Measurements from ENCODE around the gene OR2J2. TPM values are rescaled to one million over a fixed set of nuclear protein-coding genes. Genes with fewer than 3 reads are reported as not detected.
"Not testable (repeated sequence)": the region's sequence is repeated elsewhere in the genome, so short reads cannot be mapped to it uniquely, and the experiment has no call there.

Gene OR2J2
- total RNA-seq = not detected in 2 replicates

GRCh38 chr6:29170607-29171006 lies at the start of gene OR2J2:
Gene OR2J2 (plus strand): TSS chr6:29170907. CDS start chr6:29173636, 2,729 bp downstream.
- H3K36me3 ChIP-seq (ENCODE audit: control insufficient read depth, insufficient read depth, low read length); H3K27me3 ChIP-seq (ENCODE audit: control insufficient read depth, insufficient read depth, low read length): not testable (repeated sequence)

DNA sequence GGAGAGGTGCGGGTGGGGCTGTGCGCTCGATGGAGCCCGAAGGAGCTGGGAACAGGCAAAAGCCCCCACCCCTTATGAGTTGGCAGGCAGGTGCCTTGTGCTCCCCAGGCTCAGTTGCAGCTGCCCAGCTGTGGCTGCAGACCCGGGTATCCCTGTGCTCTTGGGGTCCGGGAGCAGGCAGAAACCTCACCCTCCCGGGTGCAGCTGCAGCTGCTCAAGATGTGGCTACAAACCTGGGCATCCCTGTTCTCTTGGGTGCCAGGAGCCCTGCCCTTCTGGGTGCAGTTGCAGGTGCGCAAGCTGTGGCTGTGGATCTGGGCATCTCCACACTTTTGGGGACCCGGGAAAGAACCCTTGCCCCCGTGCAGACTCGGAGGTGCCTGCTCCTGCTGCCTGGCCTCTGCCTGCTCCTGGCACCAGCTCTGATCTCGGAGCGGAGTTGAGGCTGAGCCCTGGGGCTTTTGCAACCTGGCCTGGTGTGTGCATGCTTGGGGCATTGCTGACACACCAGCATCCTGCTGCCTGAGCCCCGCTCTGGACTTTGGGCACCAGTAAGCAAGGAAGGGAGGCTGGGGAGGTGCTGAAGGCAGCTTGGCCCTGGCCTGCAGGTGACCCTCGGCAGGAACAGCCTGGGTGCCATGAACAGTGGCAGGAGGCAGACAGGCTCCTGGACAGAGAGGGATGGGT lies 41.2 kb upstream of the OR2J2 start:
- TF ChIP-seq CTCF (IDR thresholded peaks at IDR 0.05; ENCODE audit: insufficient read depth, low read length, poor library complexity, severe bottlenecking) = no peak
- H3K4me3 ChIP-seq (ENCODE audit: low read depth, low read length) = no peak overlapping the region
- H3K36me3 ChIP-seq (ENCODE audit: control insufficient read depth, insufficient read depth, low read length) = no peaks in the 10 kb centered on the region
- H3K27me3 ChIP-seq (ENCODE audit: control insufficient read depth, insufficient read depth, low read length) = no peaks in the 10 kb centered on the region
- DNase-seq (ENCODE audit: low read depth) = no peak

More at GRCh38 chr6:29170607-29171006, at the start of gene OR2J2:
- DNase-seq (ENCODE audit: low read depth); H3K4me3 ChIP-seq (ENCODE audit: low read depth, low read length): not testable (repeated sequence)

GRCh38 chr6:29130644-29131043 lies 40.1 kb upstream of the OR2J2 start:
- DNase-seq (ENCODE audit: low read depth) = no peak
- Histone ChIP-seq H3K36me3 (ENCODE audit: control insufficient read depth, insufficient read depth, low read length) (no peaks in the 10 kb centered on the region), H3K27me3 (ENCODE audit: control insufficient read depth, insufficient read depth, low read length) (no peaks in the 10 kb centered on the region), H3K4me3 (ENCODE audit: low read depth, low read length) (no peak overlapping the region)
- no peak for TF ChIP-seq CTCF (IDR thresholded peaks at IDR 0.05; ENCODE audit: insufficient read depth, low read length, poor library complexity, severe bottlenecking)

GRCh38 chr6:29131691-29132090 lies 39.0 kb upstream of the OR2J2 start:
- H3K27me3 ChIP-seq (ENCODE audit: control insufficient read depth, insufficient read depth, low read length) = no peaks in the 10 kb centered on the region
- H3K4me3 ChIP-seq (ENCODE audit: low read depth, low read length) = no peak overlapping the region
- no peaks in the 10 kb centered on the region for H3K36me3 ChIP-seq (ENCODE audit: control insufficient read depth, insufficient read depth, low read length)
- DNase-seq (ENCODE audit: low read depth) = no peak
- TF ChIP-seq CTCF (IDR thresholded peaks at IDR 0.05; ENCODE audit: insufficient read depth, low read length, poor library complexity, severe bottlenecking) = no peak

GRCh38 chr6:29137724-29138123 lies 33.0 kb upstream of the OR2J2 start:
- Histone ChIP-seq H3K27me3 (ENCODE audit: control insufficient read depth, insufficient read depth, low read length) (peaks cover 3% of the 10 kb centered on the region), H3K4me3 (ENCODE audit: low read depth, low read length) (no peak overlapping the region), H3K36me3 (ENCODE audit: control insufficient read depth, insufficient read depth, low read length) (no peaks in the 10 kb centered on the region)
- TF ChIP-seq CTCF (IDR thresholded peaks at IDR 0.05; ENCODE audit: insufficient read depth, low read length, poor library complexity, severe bottlenecking) = no peak
- DNase-seq (ENCODE audit: low read depth) = no peak

DNA sequence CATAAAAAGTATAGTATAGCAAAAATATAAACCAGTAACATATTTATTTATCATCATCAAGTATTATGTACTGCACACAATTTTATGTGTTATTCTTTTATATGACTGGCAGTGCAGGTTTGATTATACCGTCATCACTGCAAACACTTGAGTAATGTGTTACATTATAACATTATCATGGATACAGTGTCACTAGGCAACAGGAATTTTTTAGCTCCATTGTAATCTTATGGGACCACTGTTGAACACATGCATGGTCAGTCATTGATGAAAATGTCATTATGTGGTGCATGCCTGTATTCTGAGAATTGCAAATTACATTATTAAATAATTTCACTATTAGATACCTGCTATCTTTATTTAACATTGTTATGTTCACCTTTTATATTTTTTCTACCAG lies 29.1 kb upstream of the OR2J2 start:
- no peak for DNase-seq (ENCODE audit: low read depth)
- Histone ChIP-seq H3K36me3 (ENCODE audit: control insufficient read depth, insufficient read depth, low read length) (no peaks in the 10 kb centered on the region), H3K27me3 (ENCODE audit: control insufficient read depth, insufficient read depth, low read length) (peaks cover 3% of the 10 kb centered on the region), H3K4me3 (ENCODE audit: low read depth, low read length) (no peak overlapping the region)
- no peak for TF ChIP-seq CTCF (IDR thresholded peaks at IDR 0.05; ENCODE audit: insufficient read depth, low read length, poor library complexity, severe bottlenecking)
